Measurements from ENCODE around the gene AGBL1. TPM values are rescaled to one million over a fixed set of nuclear protein-coding genes. Genes with fewer than 3 reads are reported as not detected.
"Not testable (repeated sequence)": the region's sequence is repeated elsewhere in the genome, so short reads cannot be mapped to it uniquely, and the experiment has no call there.

AGBL1 gene
- total RNA-seq, 2 donors from 2014 or later: 0.23 to 0.91 TPM

DNA sequence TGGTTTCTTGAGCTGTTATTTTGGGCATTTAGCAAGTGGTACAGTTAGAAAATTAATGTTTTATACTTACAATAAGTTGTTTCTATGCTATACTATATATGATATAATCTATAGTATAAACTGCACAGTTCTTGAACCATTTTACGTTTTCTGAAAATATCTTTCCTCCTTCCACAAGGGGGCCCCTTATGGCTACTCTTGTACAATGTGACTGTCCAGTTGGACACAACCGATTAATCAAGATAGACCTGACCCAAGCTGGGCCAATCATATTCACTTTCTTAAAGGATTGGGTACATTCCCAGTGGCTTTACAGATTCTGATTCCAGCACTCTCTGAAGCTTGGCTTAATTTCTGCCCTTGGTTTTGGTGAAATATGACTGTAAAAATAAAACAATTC, 953.4 kb downstream of the AGBL1 start:
- WGBS: 78% methylated on average over 2 of the region's 2 CpGs
- H3K4me3 ChIP-seq: no peak overlapping the region
- DNase-seq (ENCODE audit: low spot score): no peak
- no peak overlapping the region for H3K27ac ChIP-seq
- no peaks in the 10 kb centered on the region for H3K4me1 ChIP-seq (replicated peaks)
- no peaks in the 10 kb centered on the region for H3K9me3 ChIP-seq
- intact Hi-C loops (cut with DNase I): no loop called here
- TF ChIP-seq POLR2AphosphoS5 (IDR thresholded peaks at IDR 0.05) (no peak), POLR2A (IDR thresholded peaks at IDR 0.05) (no peak)
- TF ChIP-seq, protein P1, sequence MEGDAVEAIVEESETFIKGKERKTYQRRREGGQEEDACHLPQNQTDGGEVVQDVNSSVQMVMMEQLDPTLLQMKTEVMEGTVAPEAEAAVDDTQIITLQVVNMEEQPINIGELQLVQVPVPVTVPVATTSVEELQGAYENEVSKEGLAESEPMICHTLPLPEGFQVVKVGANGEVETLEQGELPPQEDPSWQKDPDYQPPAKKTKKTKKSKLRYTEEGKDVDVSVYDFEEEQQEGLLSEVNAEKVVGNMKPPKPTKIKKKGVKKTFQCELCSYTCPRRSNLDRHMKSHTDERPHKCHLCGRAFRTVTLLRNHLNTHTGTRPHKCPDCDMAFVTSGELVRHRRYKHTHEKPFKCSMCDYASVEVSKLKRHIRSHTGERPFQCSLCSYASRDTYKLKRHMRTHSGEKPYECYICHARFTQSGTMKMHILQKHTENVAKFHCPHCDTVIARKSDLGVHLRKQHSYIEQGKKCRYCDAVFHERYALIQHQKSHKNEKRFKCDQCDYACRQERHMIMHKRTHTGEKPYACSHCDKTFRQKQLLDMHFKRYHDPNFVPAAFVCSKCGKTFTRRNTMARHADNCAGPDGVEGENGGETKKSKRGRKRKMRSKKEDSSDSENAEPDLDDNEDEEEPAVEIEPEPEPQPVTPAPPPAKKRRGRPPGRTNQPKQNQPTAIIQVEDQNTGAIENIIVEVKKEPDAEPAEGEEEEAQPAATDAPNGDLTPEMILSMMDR (IDR thresholded peaks at IDR 0.05): no peak
- no peaks in the 10 kb centered on the region for H3K36me3 ChIP-seq
- H3K27me3 ChIP-seq (replicated peaks; ENCODE audit: insufficient read depth): no peaks in the 10 kb centered on the region

- Histone ChIP-seq H3K9me3 (no peaks in the 10 kb centered on the region), H3K4me3 (no peak overlapping the region), H3K27ac (no peak overlapping the region), H3K4me1 (replicated peaks) (no peaks in the 10 kb centered on the region), H3K27me3 (replicated peaks; ENCODE audit: insufficient read depth) (no peaks in the 10 kb centered on the region), H3K36me3 (no peaks in the 10 kb centered on the region)
- no peak for TF ChIP-seq POLR2A (IDR thresholded peaks at IDR 0.05)
- no peak for TF ChIP-seq POLR2AphosphoS5 (IDR thresholded peaks at IDR 0.05)
- TF ChIP-seq, protein P1 (IDR thresholded peaks at IDR 0.05): no peak
- WGBS: 92% methylated on average over 16 of the region's 16 CpGs
- no peak for DNase-seq (ENCODE audit: low spot score)
- intact Hi-C loops (cut with DNase I): no loop called here
These were observed 955.2 kb downstream of the AGBL1 start for GRCh38 chr15:87034886-87035285.

GRCh38 chr15:87038404-87038803, 958.7 kb downstream of the AGBL1 start:
- no peak overlapping the region for H3K27ac ChIP-seq
- no peaks in the 10 kb centered on the region for H3K4me1 ChIP-seq (replicated peaks)
- H3K4me3 ChIP-seq: no peak overlapping the region
- 47% methylated on average over 3 of the region's 3 CpGs for whole genome bisulfite sequencing
- H3K27me3 ChIP-seq (replicated peaks; ENCODE audit: insufficient read depth): no peaks in the 10 kb centered on the region
- DNase-seq (ENCODE audit: low spot score): no peak
- TF ChIP-seq POLR2A (IDR thresholded peaks at IDR 0.05) (no peak), POLR2AphosphoS5 (IDR thresholded peaks at IDR 0.05) (no peak)
- TF ChIP-seq, protein P1 (IDR thresholded peaks at IDR 0.05): no peak
- no peaks in the 10 kb centered on the region for H3K9me3 ChIP-seq
- intact Hi-C loops (cut with DNase I): no loop called here
- no peaks in the 10 kb centered on the region for H3K36me3 ChIP-seq

DNA sequence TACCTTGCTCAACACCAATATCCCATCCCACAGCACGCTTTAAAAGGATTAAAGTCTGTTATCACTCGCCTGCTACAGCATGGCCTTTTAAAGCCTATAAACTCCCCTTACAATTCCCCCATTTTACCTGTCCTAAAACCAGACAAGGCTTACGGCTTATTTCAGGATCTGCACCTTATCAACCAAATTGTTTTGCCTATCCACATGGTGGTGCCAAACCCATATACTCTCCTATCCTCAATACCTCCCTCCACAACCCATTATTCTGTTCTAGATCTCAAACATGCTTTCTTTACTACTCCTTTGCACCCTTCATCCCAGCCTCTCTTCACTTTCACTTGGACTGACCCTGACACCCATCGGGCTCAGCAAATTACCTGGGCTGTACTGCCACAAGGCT, 962.9 kb downstream of the AGBL1 start:
- H3K36me3 ChIP-seq; DNase-seq (ENCODE audit: low spot score); H3K4me3 ChIP-seq; intact Hi-C loops (cut with DNase I); H3K4me1 ChIP-seq (replicated peaks); H3K27me3 ChIP-seq (replicated peaks; ENCODE audit: insufficient read depth); H3K27ac ChIP-seq; H3K9me3 ChIP-seq: not testable (repeated sequence)
- 86% methylated on average over 4 of the region's 4 CpGs for WGBS

- Histone ChIP-seq H3K36me3 (no peaks in the 10 kb centered on the region), H3K27ac (no peak overlapping the region), H3K27me3 (replicated peaks; ENCODE audit: insufficient read depth) (no peaks in the 10 kb centered on the region), H3K4me3 (no peak overlapping the region), H3K4me1 (replicated peaks) (no peaks in the 10 kb centered on the region), H3K9me3 (no peaks in the 10 kb centered on the region)
- 49% methylated on average over 1 of the region's 1 CpG for WGBS
- no peak for TF ChIP-seq POLR2A (IDR thresholded peaks at IDR 0.05)
- no peak for TF ChIP-seq POLR2AphosphoS5 (IDR thresholded peaks at IDR 0.05)
- TF ChIP-seq, protein P1 (IDR thresholded peaks at IDR 0.05): no peak
- DNase-seq (ENCODE audit: low spot score): no peak
- intact Hi-C loops (cut with DNase I): no loop called here
These were observed 966.1 kb downstream of the AGBL1 start for GRCh38 chr15:87045746-87046145.

Data from prostate gland (tissue), 2 donors.